SKM-1 (cell line): Measurements from ENCODE around the gene CCDC175.

Experiments
- DNase-seq: peaks from one replicate; lab custom pipeline; 2025; ENCODE audit not compliant: unreplicated experiment; lab: John Stamatoyannopoulos, UW

Gene CCDC175

DNA sequence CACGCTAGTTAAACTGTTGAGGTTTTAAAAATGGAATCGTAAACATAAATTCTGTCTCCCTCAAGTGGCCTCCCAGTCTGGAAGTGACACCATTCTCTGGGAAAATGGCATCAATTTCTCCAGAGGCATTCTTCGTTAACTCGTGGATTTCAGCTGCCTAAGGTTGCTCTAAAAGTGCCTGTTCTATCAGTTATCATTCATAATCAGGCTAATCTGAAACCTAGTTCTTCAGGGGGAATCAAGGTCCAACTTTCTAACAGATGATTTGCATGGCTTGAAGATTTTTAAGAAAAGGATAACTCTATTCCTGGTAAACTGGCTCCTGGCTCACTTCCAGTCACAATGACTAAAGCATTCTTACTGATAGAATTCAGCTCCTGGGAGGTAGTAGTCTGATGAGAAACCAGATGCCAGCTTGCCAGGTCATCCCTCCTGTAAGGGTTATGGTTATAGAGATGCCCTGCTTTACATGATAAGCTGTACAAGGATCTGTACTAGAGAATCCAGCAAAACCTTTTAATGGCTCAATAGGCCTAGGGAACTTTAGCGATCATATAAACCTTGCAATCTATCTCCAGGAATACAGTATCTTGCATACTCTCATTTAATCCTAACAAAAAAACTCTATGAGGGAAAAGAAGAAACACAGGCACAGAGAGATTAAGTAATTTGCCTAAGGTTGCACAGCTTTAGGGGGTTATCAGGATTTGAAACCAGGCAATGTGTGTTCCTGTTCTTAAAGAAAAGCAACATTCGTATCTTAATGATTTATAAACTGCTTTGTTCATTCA is 93.9 kb downstream of the CCDC175 start:
- DNase-seq: no peak

DNA sequence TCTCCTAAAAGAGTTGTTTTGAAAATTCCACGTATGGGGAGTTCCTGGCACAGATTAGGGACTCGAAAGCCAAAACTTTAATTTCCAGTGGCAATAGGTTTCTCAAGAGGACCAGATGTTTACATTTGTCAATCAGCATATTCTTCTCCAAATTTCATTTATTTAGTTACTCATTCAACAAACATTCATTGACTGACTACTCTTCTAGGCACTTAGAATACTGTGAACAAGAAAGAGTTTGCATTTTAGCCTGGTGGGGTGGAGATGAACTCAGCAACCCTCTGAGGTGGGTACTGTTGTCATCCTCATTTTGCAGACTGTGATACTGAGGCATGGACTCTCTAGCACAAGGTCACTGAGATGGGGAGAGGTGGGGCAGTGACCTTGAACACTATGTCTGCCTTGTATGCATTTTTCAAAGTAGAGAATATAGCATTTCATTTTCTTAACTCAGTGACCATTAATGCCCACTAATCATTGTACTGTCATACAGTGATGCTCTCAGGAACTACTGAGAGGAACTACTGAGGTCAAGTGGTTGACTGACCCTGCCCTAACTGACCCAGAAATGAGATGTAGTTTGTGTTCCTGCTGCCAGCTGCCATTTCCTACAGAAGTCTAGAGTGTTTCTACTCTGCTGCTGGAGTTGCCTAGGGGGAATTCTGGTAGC is 94.6 kb downstream of the CCDC175 start:
- DNase-seq: no peak

DNA sequence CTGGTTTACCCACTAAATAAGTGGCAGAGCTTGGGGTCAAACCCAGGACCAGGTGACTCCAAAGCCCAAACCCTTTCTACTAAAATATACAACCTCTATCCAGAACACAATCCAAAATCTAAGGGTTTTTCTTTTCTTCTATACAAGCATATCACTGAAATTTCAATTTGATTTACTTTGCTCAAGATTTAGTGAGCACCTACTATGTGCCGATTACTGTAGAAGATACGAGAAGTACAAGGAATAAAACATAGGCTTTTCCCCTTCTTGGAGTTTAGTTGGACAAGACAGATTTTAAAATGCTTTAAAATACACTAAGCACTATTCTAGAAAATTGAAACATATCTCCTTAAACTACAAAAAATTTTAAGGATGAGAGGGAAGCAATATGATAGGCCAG is 95.2 kb downstream of the CCDC175 start:
- DNase-seq: no peak

DNA sequence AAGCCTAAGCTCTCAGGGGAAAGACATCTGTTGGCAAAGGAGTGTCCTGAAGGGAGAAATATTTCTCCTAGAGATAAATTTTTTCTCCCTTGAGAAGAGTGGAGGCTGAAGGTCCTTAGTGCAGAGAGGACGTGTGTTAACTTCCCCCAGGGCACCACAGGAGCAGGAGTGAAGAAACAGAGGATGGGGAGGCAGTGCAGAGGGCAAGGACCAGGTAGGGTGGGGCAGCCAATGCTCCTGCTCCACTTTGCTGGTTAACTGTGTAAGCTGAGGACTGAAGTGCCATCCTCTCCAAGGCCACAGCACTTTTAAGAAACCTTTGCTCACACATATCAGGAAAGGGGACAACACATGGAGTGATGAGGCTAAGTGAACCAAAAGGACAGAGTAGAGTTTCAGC is 96.4 kb downstream of the CCDC175 start:
- DNase-seq: no peak

DNA sequence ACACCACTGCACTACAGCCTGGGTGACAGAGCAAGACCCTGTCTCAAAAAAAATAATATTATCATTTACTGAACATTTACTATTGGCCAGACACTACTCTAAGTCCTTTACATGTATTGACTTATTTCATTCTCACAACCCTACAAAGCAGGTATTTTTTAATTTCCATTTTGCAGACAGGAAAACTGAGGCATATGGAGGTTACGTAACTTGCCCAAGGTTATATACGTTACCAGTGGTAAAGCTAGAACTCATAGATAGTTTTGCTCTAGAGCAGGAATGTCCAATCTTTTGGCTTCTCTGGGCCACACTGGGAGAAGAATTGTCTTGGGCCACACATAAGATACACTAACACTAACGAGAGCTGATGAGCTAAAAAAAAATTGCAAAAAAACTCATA is 98.1 kb downstream of the CCDC175 start:
- no peak for DNase-seq

DNA sequence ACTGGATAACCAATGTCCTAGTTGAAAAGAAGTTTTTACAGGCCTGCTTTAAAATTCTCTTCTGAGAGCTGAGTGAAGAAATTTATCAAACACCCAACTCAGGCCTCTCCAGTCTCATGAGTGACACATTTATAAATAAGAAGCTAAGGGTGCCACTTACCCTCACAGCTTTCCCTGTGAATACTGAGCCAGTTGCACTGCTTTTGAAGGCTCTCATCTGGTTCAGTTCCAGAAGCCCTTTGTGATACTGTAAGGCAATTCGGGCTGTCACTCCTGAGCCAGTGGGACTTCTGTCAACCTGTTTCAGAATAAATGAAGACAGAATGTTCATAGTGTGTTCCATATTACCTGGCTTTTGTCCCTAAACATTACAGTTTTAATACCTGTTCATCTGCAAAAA is 100.9 kb downstream of the CCDC175 start:
- DNase-seq: no peak

DNA sequence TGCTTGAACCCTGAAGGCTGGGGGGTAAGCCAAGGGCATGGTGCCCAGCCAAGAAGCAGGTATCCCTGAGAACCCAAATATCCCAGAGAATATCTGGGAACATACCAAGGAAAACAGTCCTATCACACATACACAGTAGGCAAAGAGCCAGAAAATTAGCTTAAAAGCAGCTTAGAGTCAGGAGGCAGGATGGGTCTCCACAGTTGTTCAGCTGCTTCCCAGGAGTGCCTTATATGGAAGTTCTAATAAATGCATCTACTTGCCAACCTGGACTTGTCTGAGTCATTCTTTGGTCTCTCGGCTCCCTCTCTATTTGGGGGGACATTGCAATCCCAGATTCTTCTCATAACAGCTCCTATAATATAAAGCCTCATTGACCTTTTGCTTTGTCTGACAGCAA is 102.4 kb downstream of the CCDC175 start:
- DNase-seq: no peak

DNA sequence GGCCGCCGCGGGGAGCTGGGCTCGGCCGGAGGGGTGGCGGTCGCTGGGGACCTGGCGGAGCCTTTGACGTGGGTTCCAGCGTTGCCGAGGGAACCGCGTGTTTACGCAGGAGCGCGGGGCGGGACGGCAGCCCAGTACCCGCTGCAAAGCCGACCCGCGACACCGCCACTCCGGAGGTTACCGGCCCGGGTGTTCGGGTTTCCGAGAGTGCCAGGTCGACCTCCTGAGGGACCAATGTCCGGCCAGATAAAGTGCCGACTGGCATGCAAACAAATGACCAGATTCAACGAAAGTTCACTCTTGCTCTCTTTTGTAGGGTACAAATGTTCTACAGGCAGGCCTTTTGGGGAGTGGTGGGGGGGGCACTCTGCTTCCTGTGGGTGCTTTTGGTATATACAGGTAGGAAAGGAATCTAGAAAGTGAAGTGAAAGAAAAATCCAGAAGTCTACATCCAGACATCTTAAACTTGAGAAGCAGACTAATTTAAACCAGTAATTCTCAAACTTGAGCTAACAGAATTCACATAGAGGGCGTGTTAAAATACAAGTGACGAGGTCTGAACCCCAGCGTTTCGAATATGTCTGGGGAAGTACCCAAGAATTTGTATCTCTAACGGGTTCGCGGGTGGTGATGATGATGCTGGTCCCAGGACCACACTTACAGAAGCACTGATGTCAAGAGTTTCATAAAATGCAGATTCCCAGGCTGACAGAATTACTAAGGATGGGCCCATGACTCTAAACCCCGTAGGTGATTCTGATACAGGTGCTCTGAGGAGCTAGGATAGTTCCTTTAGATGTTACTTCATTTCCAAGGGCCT is 111.1 kb downstream of the CCDC175 start, which contains the start of gene GPR135:
Gene GPR135 (minus strand): TSS at position 65 of the 820 bp plus-strand sequence. CDS start 154 bp downstream, outside the sequence.
- no peak for DNase-seq

DNA sequence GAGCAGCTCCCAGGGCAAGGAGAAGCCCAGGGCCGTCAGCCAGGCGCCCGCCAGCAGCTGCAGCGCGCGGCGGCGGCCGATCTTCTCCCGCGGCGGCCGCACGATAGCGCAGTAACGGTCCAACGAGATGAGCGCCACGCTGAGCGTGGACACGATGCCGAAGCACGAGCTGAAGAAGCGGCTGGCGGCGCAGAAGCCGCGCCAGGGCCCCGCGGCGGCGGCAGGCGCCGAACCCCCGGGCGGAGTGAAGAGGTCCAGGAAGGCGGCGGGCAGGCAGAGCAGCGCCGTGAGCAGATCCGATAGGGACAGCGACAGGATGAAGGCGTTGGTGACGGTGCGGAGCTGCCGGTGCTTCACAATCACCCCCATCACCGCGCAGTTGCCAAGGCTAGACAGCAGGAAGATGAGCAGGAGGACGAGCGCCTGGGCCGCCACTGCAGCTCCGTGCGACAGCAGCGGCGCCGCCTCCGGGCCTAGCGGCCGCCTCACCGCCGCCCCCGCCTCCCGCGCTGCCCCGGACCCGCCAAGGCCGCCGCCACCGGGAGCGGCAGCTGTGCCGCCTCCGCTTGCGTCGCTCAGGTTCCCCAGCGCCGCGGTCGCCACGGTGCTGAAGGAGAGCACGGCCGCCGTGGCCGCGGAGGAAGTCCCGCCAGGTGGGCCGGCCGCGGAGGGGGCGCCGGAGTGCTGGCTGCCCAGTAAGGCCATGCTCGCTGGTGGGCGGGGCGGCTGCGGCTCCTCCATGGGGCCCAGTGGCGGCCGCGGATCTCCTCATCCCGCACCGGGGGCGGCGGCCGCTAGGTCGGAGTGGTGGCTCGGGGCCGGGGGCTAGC is 111.9 kb downstream of the CCDC175 start:
- no peak for DNase-seq

DNA sequence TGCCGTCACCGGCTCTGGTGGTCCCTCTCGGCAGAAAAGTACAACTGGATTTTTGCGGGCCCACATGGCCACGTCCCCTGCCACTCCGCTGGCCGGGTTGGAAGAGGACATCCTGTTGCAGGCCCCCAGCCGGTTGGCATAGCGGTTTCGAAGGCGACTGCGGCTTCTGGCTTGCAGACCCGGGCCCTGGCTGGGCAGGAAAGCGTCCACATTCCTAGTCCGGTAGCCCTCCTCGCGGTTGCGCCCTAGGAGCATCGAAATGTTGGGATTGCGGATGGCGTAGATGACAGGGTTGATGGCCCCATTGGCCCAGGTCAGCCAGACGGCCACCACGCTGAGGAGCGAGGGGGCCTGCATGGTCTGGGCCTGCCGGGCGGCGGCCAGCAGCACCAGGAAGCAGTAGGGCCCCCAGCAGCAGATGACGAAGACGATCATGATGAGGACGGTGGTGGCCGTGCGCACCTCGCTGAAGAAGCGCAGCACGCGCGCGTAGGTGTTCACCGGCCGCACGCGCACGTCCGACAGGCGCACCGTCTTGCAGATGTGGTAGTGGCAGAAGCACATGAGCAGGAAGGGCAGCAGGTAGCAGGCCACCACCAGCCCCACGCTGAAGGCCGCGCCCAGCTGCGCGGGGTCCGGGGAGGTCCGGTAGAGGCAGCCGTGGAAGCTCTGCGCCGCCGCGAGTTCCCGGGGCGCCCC is 112.7 kb downstream of the CCDC175 start:
- DNase-seq: no peak

DNA sequence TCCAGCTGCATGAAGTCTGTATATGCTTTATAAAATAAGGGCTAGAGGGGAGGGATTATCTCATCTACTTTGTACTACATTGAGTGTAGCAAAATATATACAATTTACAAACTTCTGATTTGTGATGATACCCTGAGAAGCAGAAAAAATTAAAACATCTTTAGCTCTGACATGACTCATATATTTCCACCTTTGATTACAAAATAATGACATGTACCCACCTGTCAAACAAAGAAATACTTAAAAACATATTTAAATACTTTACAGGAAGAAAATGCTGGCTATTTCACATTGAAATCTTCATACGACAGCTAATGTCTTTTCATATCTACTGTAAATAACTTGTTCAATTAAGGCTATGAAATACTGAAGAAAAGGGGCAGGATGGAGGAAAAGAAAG is 114.7 kb downstream of the CCDC175 start:
- DNase-seq: no peak

DNA sequence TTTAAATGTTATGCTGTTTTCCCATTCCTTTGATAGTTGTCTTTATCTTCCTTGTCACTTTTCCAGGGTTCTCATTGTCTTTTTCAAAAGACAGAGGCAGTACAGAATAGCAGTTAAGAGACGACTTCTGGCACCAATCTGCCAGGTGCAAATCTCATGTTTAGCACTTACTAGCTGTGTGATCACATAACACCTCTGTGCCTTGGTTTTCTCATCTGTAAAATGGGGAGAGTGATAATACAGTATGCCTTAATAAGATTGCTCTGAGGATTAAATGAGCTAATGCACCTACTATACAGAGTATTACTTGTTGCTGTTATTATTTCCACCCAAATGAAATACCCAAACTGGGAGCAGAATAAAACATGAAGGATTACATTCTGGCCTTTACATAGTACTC is 116.2 kb downstream of the CCDC175 start:
- no peak for DNase-seq

DNA sequence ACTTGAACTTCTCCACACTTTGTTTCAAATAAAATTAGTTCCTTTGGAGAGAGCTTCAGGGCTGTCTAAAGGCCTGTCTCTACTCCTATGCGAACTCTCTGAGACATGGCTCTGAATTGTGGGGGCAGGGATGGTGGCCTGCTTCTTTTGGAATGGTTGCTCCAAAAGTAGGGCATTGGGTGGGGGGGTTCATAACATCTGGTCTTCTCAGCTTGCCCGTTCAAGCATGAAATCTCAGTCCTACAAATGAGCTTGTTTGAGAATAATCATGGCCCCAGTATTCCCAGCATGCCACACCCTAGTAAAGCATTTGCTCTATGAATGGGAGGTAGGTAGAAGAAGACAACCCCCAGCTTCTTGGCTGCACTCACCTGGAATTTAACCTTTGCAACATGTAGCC is 118.1 kb downstream of the CCDC175 start:
- DNase-seq: no peak

DNA sequence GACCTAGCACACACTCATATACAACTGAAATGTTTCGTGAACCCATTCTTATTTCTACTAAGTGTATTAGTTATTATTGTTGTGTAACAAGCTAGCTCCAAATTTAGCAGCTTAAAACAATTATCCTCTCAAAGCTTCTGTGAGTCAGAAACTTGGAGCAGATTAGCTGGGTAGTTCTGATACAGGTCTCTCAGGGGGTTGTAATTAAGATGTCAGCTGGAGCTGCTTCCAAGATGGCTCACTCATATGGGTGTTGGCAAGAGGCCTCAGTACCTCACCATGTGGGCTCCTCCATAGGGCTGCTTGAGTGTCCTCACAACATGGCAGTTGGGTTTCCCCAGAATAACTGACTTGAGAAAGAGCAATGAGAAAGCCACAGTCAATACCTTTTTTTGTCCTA is 121.2 kb downstream of the CCDC175 start:
- DNase-seq: no peak
